Osteocyte (in vitro differentiated cells): ENCODE results near the gene CA11. TPM values are rescaled to one million over a fixed set of nuclear protein-coding genes. Genes with fewer than 3 reads are reported as not detected.
A peak's percentile ranks its signal among the peaks of the same experiment; 100 is the strongest.
"Not testable (repeated sequence)": the region's sequence is repeated elsewhere in the genome, so short reads cannot be mapped to it uniquely, and the experiment has no call there.

Experiments used
- DNase-seq: peaks from one replicate; pipeline ENCODE4 v3.0.0; 2021; ENCODE audit warnings: mixed read lengths; ENCODE audit not compliant: unreplicated experiment; ENCODE audit errors: extremely low spot score
- H3K27ac Mint-ChIP-seq: one replicate; pipeline ENCODE4 v1.8.0; 2021; ENCODE audit warnings: mild to moderate bottlenecking, mixed read lengths; ENCODE audit not compliant: unreplicated experiment
- H3K27me3 Mint-ChIP-seq: one replicate; pipeline ENCODE4 v1.8.0; 2021; ENCODE audit warnings: mixed read lengths; ENCODE audit not compliant: unreplicated experiment
- H3K36me3 Mint-ChIP-seq: one replicate; pipeline ENCODE4 v1.8.0; 2021; ENCODE audit warnings: mixed read lengths; ENCODE audit not compliant: unreplicated experiment
- H3K4me1 Mint-ChIP-seq: one replicate; pipeline ENCODE4 v1.8.0; 2021; ENCODE audit warnings: mixed read lengths; ENCODE audit not compliant: unreplicated experiment
- H3K4me3 Mint-ChIP-seq: one replicate; pipeline ENCODE4 v1.8.0; 2021; ENCODE audit warnings: mild to moderate bottlenecking, moderate library complexity, mixed read lengths; ENCODE audit not compliant: unreplicated experiment
- H3K9me3 Mint-ChIP-seq: one replicate; pipeline ENCODE4 v1.8.0; 2021; ENCODE audit warnings: mixed read lengths; ENCODE audit not compliant: unreplicated experiment
- long read RNA-seq: library from polyadenylated mRNA; unstranded; transcript quantifications from one replicate; pipeline ENCODE4 v2.0.0, GENCODE V29; 2021
- total RNA-seq: library from RNA; stranded (reverse); gene quantifications from 2 replicates; pipeline ENCODE4 v1.2.1, GENCODE V29; 2021
- TF ChIP-seq, protein P1 (sequence below): fragments of 200-600 bp; sonication (generic); IDR thresholded peaks from 2 replicates; pipeline ENCODE4 v1.5.0; 2021; ENCODE audit warnings: antibody characterized with exemption, mild to moderate bottlenecking, moderate library complexity

CA11 gene
- total RNA-seq, result 34.2 and 40.7 TPM in 2 replicates
- long read RNA-seq, partial matches to known transcripts, result 0 of 1 reads
- long read RNA-seq, other reads (novel, unspliced or antisense), result 0 of 1 reads

DNA sequence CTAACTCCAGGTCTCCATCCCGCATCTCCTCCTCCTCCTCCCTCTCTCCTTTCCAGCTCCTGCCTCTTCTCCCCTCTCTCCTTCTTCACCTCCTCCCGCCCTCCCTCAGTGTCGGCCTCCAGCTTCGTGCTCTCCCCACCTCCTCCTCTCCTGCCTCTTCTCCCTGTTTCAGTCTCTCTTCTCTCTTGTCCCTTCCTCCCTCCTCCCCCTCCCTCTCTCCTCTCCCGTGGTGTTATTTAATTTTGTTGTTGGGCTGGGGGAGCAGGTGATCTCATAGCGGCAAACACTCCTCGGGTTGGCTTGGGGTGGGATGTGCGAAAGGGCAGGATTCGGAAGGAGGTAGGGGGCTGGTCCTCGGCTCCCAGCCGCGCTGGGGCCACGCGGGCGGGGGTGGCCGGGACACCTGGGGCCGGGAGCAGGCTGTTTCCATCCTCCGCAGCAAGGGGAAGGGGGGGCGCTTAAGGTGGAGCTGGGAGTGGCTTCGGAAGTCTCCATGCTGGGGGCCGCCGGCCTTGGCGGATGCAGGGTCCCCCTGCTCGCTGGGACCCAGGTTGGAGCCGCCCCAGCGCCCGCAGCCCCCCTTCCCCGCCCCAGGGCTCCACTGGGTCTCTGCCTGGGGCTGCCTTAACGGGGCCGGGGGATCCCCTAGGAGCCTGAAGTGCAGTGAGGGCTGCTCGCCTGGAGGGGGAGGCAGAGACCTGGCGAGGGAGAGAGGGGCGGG lies at the start of gene CA11:
Gene CA11, minus strand, starts transcription at position 187 of the 721 bp plus-strand sequence. CDS start 555 bp downstream, outside the sequence.
- H3K9me3 Mint-ChIP-seq, result no peaks in the 10 kb centered on the region
- peaks cover 30% of the 10 kb centered on the region for H3K4me1 Mint-ChIP-seq
- TF ChIP-seq, protein P1, sequence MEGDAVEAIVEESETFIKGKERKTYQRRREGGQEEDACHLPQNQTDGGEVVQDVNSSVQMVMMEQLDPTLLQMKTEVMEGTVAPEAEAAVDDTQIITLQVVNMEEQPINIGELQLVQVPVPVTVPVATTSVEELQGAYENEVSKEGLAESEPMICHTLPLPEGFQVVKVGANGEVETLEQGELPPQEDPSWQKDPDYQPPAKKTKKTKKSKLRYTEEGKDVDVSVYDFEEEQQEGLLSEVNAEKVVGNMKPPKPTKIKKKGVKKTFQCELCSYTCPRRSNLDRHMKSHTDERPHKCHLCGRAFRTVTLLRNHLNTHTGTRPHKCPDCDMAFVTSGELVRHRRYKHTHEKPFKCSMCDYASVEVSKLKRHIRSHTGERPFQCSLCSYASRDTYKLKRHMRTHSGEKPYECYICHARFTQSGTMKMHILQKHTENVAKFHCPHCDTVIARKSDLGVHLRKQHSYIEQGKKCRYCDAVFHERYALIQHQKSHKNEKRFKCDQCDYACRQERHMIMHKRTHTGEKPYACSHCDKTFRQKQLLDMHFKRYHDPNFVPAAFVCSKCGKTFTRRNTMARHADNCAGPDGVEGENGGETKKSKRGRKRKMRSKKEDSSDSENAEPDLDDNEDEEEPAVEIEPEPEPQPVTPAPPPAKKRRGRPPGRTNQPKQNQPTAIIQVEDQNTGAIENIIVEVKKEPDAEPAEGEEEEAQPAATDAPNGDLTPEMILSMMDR, result peak; percentile 89
- H3K27me3 Mint-ChIP-seq, result peaks cover 4% of the 10 kb centered on the region
- H3K36me3 Mint-ChIP-seq, result no peaks in the 10 kb centered on the region
- H3K27ac Mint-ChIP-seq, result peak within 1 kb of the TSS; percentile 88
- H3K4me3 Mint-ChIP-seq, result peak within 1 kb of the TSS; percentile 87
- DNase-seq, result peak; percentile 96

DNA sequence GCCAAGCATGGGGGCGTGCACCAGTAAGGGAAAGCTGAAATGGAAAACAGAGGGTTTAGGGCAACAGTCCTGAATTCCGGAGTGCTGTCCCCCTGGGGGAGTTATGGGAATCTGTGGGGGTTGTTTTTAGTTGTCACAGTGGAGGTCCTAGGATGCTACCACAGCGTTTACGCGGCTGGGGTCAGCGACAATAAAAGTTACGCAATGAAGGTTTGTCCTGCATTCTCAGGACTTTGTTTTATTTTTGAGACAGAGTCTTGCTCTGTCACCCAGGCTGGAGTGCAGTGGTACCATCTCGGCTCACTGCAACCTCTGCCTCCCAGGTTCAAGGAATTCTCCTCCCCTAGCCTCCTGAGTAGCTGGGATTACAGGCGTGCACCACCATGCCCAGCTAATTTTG lies 47.6 kb upstream of the CA11 start:
- not testable (repeated sequence) for H3K9me3 Mint-ChIP-seq, DNase-seq, H3K27me3 Mint-ChIP-seq, H3K27ac Mint-ChIP-seq, H3K4me3 Mint-ChIP-seq, H3K36me3 Mint-ChIP-seq
- H3K4me1 Mint-ChIP-seq, result peaks cover 13% of the 10 kb centered on the region

DNA sequence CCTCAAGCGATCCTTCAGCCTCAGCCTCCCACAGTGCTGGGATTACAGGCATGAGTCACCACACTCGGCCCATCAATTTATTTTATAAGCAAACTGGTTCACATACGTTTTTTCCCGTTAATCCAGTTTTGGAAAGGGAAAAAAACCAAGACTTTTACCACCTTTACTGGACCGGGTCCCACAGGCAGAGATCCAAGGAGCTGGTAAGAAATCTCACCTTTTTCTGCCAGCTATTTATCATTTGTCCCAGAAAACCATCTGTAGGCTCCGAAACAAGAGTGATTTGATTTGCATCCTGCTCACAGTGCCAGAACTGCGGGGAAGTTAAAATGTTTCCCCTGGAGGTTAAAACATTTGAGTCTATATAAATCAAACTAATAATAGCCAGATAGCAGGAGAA lies 43.5 kb upstream of the CA11 start:
- Mint-ChIP-seq H3K4me1 (peaks cover 2% of the 10 kb centered on the region), H3K9me3 (no peaks in the 10 kb centered on the region), H3K27me3 (no peaks in the 10 kb centered on the region), H3K36me3 (no peaks in the 10 kb centered on the region), H3K27ac (no peak overlapping the region), H3K4me3 (no peak overlapping the region)
- DNase-seq, result no peak
- TF ChIP-seq, protein P1, result no peak

DNA sequence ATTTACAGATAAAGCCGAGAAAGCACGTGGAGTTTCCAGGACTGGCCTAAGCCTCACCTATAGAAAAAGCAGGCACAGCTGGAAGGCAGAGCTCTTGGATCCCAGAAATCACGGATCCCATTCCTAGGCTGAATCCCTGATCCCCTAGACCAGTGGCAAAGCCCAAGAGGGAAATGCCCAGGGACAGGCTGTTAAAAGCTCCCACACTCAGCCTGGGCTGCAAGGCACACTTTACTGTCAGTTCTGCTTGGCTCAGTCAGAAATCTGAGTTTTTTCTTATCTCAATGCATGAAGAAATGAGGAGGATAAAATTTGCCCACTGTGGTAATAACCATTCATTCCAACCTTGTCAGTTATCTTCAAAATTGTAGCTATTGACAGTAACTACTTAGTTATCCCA lies 41.8 kb upstream of the CA11 start:
- Mint-ChIP-seq H3K36me3 (no peaks in the 10 kb centered on the region), H3K9me3 (no peaks in the 10 kb centered on the region), H3K4me1 (no peaks in the 10 kb centered on the region), H3K4me3 (no peak overlapping the region), H3K27ac (no peak overlapping the region), H3K27me3 (no peaks in the 10 kb centered on the region)
- DNase-seq, result no peak
- TF ChIP-seq, protein P1, result no peak

DNA sequence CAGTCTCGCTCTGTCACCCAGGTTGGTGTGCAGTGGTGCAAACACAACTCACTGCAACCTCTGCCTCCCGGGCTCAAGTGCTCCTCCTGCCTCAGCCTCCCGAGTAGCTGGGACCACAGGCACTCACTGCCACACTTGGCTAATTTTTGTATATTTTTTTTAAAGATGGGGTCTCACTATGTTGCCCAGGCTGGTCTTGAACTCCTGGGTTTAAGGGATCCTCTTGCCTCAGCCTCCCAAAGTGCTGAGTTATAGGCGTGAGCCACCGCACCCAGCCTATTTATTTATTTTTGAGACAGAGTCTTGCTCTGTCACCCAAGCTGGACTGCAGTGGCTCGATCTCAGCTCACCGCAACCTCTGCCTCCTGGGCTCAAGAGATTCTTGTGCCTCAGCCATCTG lies 40.6 kb upstream of the CA11 start:
- H3K36me3 Mint-ChIP-seq, H3K27ac Mint-ChIP-seq, DNase-seq, H3K4me3 Mint-ChIP-seq, H3K4me1 Mint-ChIP-seq, H3K9me3 Mint-ChIP-seq, H3K27me3 Mint-ChIP-seq: not testable (repeated sequence)

DNA sequence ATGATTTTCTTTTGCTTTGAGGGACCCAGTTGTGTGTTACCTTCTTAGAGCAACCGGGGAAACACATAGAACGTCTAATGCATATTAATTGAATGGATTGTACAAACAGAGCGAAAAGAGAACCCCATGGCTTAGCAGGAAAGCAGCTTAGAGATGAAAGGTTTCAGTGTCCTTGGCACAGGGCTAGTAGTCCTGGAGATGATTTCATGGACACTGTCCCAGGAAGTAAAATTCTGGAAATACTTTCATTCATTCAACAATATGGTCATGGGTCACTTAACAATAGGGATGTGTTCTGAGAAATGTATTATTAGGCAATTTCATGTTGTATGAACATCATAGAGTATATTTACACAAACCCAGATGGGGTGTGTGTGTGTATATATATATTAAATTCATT lies 40.1 kb upstream of the CA11 start:
- Mint-ChIP-seq H3K27ac (no peak overlapping the region), H3K27me3 (no peaks in the 10 kb centered on the region), H3K36me3 (no peaks in the 10 kb centered on the region), H3K4me1 (no peaks in the 10 kb centered on the region), H3K4me3 (no peak overlapping the region), H3K9me3 (no peaks in the 10 kb centered on the region)
- no peak for DNase-seq
- TF ChIP-seq, protein P1, result no peak
